HG02571 (cell line): Measurements from ENCODE around the gene PCNP.
A peak's percentile ranks its signal among the peaks of the same experiment; 100 is the strongest.
"Not testable (repeated sequence)": the region's sequence is repeated elsewhere in the genome, so short reads cannot be mapped to it uniquely, and the experiment has no call there.

ENCODE experiments used
- ATAC-seq: cut with Tn5 transposase; IDR thresholded peaks from one replicate; pipeline ENCODE4 v1.9.1; 2021; ENCODE audit warnings: mild to moderate bottlenecking, moderate library complexity; ENCODE audit not compliant: unreplicated experiment

PCNP gene

DNA sequence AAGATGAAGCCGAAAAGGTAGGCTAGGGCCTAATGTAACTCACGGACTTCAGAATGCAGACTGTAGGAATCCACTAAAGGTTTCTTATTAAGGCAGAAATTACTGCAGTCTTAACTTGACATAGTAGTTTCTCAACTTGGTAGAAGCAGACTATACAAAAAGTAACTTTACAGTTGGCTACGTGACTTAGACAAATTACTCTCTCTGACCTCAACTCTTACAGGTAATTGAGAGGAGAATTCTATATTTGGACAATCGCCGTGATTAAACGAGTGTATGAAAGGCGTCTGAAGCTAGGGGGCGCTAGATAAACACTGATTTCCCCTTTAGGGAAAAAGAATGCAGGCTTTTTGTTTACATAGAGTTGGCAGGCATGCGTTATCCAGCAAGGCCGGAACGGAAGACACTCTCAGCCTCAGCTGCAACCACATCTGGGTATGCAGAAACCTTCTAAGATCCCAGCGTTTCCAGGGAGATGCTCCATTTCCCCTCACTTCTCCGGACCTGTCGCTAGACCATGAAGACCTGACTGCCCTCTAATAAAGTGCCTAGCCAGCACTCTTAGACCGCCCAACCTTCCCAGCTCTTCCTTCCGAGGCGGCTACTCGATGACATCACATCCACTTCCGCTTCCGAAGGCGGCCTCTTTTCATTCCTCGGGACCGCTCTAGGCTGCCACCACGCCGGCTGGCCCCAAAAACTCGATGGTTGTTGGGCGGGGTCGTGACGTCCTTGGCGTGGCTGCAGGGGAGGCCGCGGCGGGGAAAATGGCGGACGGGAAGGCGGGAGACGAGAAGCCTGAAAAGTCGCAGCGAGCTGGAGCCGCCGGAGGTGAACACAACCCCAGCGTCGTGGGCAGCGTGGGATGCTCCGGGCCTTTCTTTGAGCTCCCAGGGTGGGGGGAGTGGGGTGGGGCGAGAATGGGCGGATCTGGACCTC, at the start of gene PCNP:
TSS of gene PCNP (plus strand) at position 732 of the 939 bp plus-strand sequence. CDS start at position 768, 36 bp downstream.
- peak; percentile 88 for ATAC-seq

DNA sequence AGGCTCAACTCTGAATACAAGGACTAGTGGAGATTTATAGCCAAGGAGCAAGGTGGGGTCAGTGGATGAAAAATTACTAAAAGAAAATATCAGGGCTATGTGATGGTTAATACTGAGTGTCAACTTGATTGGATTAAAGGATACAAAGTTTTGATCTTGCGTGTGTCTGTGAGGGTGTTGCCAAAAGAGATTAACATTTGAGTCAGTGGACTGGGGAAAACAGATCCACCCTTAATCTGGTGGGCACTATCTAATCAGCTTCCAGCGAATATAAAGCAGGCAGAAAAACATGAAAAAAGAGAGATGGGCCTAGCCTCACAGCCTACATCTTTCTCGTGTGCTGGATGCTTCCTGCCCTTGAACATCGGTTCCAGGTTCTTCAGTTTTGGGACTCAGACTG, 46.5 kb upstream of the PCNP start:
- ATAC-seq, result no peak

DNA sequence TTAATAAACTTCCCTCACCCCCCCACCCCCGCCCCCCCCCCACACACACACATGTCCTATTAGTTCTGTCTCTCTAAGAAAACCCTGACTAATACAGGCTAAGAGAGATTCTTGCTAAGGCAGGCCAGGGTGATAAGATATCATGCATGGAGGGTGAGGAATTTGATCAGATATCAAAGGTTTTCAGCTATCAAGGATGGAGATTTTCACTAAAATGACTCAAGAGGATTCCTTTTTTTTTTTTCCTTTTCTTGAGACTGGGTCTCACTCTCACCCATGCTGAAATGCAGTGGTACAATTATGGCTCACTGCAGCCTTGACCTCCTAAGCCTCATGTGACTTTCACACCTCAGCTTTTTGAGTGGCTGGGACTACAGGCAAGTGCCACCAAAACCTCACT, 46.1 kb upstream of the PCNP start:
- ATAC-seq, result no peak

DNA sequence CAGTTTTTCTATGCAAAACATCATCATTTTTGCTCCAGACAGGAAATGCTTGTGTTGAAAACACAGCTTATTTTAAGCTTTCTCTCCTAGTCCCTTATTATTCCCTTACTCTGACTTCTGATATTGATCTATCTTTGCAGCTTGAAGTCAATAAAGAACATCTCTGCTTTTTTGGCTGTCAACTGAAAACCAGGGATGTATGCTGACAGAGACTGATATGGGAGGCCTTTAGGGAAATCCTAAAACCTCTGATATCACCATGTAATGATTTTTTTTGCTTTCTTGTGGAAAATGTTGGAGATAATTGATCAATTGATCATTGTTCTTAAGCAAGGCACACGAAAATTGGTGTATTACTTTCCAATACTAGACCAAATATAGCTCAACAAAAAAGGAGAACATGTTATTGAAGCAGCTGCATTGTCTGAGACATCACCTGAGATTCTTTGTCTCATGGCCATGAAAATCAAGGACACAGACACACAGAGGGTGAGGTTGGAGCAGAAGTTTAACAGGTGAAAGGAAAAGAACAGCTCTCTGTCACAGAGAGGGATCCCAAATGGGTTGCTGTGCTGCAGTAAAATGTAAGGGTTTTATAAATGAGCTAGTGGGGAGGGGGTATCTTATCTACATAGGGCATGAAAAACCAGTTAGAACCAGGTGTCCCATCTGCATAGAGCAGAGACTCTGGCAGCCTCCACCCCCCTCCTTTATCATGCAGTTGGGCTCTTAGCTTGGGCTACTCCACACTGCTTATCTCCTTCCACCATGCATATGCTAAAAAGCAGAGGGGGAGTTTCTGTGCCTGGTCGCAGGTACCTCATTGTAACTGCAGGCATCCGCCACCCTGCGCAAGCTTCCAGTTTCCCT, 43.9 kb upstream of the PCNP start:
- ATAC-seq, result no peak

DNA sequence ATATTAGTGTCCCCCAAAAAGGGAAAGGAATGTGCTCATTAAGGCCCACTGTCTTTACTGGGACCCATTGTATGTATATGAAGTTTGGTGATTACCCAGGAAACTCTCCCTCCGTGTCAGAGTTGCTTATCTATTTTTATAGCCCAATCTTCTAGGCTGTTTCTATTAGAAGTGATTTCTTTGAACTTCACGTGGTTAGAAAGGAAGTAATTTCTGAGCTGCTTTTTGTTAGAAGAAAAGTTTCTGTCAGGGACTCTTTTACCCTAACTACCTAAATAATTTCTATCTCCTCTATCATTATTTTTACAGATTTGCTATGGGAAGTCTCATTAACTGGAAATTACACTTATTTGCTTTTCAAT, 43.3 kb upstream of the PCNP start:
- ATAC-seq, result no peak

GRCh38 chr3:101531473-101532086, 42.4 kb upstream of the PCNP start:
- no peak for ATAC-seq

DNA sequence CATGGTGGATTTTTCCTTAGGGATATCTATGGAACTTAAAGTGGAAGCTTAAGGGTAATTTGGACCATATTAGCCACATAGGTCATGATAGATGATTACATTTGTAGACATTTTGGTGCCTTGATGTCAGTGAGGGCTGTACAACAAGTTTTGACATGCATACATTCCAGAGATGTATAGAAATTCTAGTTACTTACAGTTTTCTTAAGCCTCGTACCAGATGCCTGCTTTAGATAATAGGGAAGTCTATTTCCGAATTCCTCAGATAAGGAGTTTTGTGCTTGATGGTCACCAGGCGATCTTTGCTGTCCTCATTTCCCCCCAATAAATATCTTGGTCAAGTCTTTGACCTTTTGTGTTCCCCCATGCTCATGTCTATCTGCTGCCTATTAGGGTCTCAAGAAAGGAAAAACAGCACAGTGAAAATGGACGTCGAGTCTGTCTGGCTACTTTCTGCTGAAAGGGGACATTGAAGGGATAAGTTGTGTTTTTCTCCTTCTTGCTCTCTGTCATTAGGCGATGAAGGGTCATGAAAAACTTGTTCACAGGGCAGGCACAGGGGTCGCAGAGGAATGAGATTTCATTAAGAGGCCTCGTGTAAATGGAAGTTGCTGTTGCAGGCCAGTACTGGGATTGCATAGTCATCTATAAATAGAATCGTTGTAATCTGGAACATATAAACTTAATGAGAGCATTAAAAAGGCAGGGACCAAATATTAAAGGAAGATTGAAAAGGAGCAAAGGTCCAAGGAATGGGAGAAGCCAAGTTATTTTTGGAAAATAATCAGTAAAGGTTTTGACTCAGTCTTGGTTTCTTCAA, 41.0 kb upstream of the PCNP start:
- ATAC-seq, result no peak

GRCh38 chr3:101533603-101533968, 40.4 kb upstream of the PCNP start:
- ATAC-seq, result no peak

DNA sequence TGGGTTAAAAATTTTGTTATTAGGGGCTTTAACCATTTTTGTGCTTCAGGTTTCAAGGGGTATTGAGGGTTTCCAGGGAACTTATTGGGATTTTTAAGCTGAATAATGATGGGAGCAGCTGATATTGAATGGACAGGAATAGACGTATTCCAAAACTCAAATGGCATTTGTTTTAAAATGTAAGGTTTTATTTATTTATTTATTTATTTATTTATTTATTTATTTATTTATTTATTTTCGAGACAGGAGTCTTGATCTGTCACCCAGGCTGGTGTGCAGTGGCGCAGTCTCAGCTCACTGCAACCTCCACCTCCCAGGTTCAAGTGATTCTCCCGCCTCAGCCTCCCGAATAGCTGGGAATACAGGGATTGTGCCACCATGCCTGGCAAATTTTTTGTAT, 38.8 kb upstream of the PCNP start:
- no peak for ATAC-seq

- no peak for ATAC-seq
Measured at GRCh38 chr3:101536266-101536665, 37.7 kb upstream of the PCNP start.

- ATAC-seq, result not testable (repeated sequence)
Measured at GRCh38 chr3:101536955-101537354, 37.0 kb upstream of the PCNP start.

DNA sequence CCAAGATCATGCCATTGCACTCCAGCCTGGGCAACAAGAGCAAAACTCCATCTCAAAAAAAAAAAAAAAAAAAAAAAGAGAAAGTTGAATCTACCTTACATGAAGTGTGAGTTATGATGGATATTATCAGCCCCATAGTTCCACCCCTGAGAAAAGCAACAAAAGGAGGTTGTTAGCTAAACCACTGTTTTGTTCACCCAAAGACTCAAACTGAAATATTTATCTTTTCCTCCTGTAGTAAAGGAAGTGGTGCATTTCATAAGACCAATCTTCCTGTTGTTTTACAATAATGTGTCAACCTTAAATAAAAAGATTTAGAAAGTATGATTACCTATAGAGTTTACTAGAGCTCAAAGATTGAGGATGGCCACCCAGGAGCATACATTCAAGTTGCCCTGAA, 31.0 kb upstream of the PCNP start:
- ATAC-seq, result no peak

- ATAC-seq, result no peak
Measured at GRCh38 chr3:101544161-101544850, 29.7 kb upstream of the PCNP start.

DNA sequence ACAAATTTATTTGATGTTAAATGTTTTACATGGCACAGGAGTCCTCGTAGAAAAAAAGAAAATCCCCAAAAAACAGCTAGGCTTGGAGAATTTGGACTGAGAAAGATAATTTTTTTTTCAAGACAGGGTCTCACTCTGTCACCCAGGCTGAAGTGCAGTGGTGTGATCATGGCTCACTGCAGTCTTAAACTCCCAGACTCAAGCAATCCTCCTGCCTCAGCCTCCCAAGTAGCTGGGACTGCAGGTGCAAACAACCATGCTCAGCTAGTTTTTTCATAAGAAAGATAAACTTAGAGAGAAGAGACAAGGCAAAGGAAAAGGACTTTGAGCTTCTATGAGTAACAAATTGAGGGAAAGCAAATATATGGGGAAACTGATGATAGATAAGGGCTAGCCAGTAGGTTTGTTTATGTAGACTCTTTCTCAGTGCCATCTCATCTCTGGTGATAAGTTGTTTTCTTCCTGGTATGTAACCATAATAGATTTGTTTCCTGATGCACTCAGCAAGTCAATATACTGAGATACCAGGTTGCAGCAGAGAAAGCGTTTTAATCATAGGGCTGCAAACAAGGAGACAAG, 25.4 kb upstream of the PCNP start:
- no peak for ATAC-seq

GRCh38 chr3:101549473-101549872, 24.5 kb upstream of the PCNP start:
- no peak for ATAC-seq

DNA sequence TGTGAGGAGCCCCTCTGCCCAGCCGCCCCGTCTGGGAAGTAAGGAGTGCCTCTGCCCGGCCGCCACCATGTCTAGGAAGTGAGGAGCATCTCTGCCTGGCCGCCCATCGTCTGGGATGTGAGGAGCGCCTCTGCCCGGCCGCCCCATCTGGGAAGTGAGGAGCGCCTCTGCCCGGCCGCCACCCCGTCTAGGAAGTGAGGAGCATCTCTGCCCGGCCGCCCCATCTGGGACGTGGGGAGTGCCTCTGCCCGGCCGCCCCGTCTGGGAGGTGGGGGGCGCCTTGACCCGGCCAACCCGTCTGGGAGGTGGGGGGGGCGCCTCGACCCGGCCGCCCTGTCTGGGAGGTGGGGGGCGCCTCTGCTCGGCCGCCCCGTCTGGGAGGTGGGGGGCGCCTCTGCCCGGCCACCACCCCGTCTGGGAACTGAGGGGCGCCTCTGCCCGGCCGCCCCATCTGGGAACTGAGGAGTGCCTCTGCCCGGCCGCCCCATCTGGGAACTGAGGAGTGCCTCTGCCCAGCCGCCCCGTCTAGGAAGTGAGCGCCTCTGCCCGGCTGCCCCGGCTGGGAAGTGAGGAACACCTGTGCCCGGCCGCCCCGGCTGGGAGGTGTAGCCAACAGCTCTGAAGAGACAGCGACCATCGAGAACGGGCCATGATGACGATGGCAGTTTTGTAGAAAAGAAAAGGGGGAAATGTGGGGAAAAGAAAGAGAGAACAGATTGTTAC, 22.5 kb upstream of the PCNP start:
- ATAC-seq, result not testable (repeated sequence)

DNA sequence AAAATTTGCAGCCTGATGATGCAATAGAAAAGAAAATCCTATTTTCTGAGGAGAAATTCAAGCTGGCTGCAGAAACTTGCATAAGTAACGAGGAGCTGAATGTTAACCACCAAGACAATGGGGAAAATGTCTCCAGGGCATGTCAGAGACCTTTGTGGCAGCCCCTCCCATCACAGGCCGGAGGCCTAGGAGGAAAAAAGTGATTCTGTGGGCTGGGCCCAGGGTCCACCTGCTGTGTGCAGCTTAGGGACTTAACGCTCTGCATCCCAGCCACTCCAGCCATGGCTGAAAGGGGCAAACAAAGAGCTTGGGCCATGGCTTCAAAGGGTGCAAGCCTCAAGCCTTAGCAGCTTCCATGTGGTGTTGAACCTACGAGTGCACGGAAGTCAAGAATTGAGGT, 20.6 kb upstream of the PCNP start:
- not testable (repeated sequence) for ATAC-seq

DNA sequence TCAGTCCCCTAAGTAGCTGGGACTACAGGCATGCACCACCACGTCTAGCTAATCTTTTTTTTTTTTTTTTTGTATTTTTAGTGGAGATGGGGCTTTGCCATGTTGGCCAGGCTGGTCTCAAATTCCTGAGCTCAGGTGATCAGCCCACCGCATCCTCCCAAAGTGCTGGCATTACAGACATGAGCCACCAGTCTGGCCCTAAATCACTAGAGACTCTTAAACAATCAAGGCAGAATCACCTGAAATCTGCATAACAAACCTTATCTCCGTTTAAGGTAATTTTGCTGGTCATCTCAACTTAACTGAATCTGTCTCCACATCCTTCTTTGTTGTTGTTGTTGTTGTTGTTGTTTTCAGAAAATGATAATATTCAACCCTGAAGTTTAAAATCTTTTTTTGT, 17.9 kb upstream of the PCNP start:
- ATAC-seq, result no peak
